DND-41 (cell line): Measurements from ENCODE around the gene RAB7A.

Source experiments
- ATAC-seq: fragments of 200-7000 bp; cut with Tn5 transposase; 3 replicates; pipeline ENCODE4 v1.9.1; 2021; ENCODE audit warnings: low read depth; ENCODE audit not compliant: insufficient read depth
- DNase-seq: peaks from one replicate; pipeline ENCODE4 v3.0.0-alpha.2; 2020
- H2AFZ ChIP-seq: 2 replicates; pipeline ENCODE4 v1.6.0; 2012; ENCODE audit warnings: low read depth, low read length
- H3K27ac ChIP-seq: 2 replicates; pipeline ENCODE4 v1.5.1; 2012; ENCODE audit warnings: low read length, inconsistent platforms
- H3K27me3 ChIP-seq: fragments of 200-600 bp; sonication (generic); 2 replicates; pipeline ENCODE4 v1.6.0; 2012; ENCODE audit warnings: low read length, mild to moderate bottlenecking, inconsistent platforms; ENCODE audit not compliant: insufficient read depth, poor library complexity
- H3K36me3 ChIP-seq: 2 replicates; pipeline ENCODE4 v1.5.1; 2012; ENCODE audit warnings: low read length, inconsistent platforms; ENCODE audit not compliant: insufficient read depth
- H3K4me1 ChIP-seq: 2 replicates; pipeline ENCODE4 v1.5.1; 2012; ENCODE audit warnings: mild to moderate bottlenecking, low read length; ENCODE audit not compliant: insufficient read depth
- H3K4me2 ChIP-seq: 2 replicates; pipeline ENCODE4 v1.6.0; 2012; ENCODE audit warnings: mild to moderate bottlenecking, moderate library complexity, low read length, inconsistent platforms; ENCODE audit not compliant: insufficient read depth
- H3K4me3 ChIP-seq, 2 experiments: fragments of 200-600 bp in 1 of 2; shearing (Covaris generic) in 1 of 2; 2 replicates each; pipeline ENCODE4 v1.5.1; 2012 to 2016; ENCODE audit warnings: inconsistent platforms in 2 of 2, low read length in 2 of 2, mild to moderate bottlenecking in 2 of 2, low read depth in 1 of 2, moderate library complexity in 1 of 2
- H3K79me2 ChIP-seq: 2 replicates; pipeline ENCODE4 v1.6.0; 2012; ENCODE audit warnings: low read length, inconsistent platforms; ENCODE audit not compliant: insufficient read depth
- H3K9ac ChIP-seq: 2 replicates; pipeline ENCODE4 v1.6.0; 2012; ENCODE audit warnings: low read depth, mild to moderate bottlenecking, inconsistent platforms, low read length, moderate library complexity
- H3K9me3 ChIP-seq: 2 replicates; pipeline ENCODE4 v1.5.1; 2012; ENCODE audit warnings: low read length, moderate library complexity, mild to moderate bottlenecking, inconsistent platforms; ENCODE audit not compliant: insufficient read depth, severe bottlenecking
- H4K20me1 ChIP-seq: 2 replicates; pipeline ENCODE4 v1.6.0; 2012; ENCODE audit warnings: low read length; ENCODE audit not compliant: insufficient read depth
- EZH2 ChIP-seq: IDR thresholded peaks from 3 replicates; pipeline ENCODE4 v1.6.1; 2012; ENCODE audit warnings: borderline replicate concordance, low read depth, mild to moderate bottlenecking, moderate library complexity, low read length, inconsistent platforms; ENCODE audit not compliant: severe bottlenecking
- TF ChIP-seq, protein P1 (sequence below): IDR thresholded peaks from 2 replicates; pipeline ENCODE4 v1.5.1; 2012; ENCODE audit warnings: borderline replicate concordance, low read length, moderate library complexity, mild to moderate bottlenecking; ENCODE audit not compliant: poor library complexity, severe bottlenecking; ENCODE audit errors: extremely low read depth

RAB7A gene

DNA sequence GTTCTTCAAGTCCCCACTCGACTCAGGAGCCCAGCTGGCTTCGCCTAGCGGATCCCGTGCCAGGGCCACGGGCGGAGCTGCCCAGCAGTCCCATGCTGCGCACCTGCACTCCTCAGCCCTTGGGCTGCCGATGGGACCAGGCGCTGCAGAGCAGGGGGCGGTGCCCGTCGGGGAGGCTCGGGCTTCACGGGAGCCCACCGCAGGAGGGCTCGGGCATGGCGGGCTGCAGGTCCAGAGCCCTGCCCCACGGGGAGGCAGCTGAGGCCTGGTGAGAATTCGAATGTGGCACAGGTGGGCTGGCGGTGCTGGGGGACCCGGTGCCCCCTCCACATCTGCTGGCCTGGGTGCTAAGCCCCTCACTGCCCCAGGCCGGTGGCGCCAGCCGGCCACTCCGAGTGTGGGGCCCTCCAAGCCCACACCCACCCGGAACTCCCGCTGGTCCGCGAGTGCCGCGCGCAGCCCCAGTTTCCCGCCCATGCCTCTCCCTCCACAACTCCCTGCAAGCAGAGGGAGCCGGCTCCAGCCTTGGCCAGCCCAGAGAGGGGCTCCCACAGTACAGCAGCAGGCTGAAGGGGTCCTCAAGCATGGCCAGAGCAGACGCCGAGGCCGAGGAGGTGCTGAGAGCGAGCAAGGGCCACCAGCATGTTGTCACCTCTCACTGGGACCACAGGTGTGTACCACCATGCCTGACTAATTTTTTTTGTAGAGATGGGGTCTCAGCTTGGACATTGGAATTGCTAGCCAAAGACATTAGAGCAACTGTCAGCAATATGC is 17.0 kb downstream of the RAB7A start:
- H3K79me2 ChIP-seq = peaks cover 96% of the 10 kb centered on the region
- H3K4me1 ChIP-seq = no peaks in the 10 kb centered on the region
- ATAC-seq (no peak), DNase-seq (no peak)
- H3K4me3 ChIP-seq = no peak overlapping the region
- no peak overlapping the region for H3K4me2 ChIP-seq
- H3K27me3 ChIP-seq = no peaks in the 10 kb centered on the region
- no peaks in the 10 kb centered on the region for H3K9me3 ChIP-seq
- no peak overlapping the region for H3K27ac ChIP-seq
- H3K36me3 ChIP-seq = peaks cover 57% of the 10 kb centered on the region
- no peak overlapping the region for H3K9ac ChIP-seq
- H4K20me1 ChIP-seq = peaks cover 63% of the 10 kb centered on the region
- TF ChIP-seq EZH2 = no peak
- TF ChIP-seq, protein P1, sequence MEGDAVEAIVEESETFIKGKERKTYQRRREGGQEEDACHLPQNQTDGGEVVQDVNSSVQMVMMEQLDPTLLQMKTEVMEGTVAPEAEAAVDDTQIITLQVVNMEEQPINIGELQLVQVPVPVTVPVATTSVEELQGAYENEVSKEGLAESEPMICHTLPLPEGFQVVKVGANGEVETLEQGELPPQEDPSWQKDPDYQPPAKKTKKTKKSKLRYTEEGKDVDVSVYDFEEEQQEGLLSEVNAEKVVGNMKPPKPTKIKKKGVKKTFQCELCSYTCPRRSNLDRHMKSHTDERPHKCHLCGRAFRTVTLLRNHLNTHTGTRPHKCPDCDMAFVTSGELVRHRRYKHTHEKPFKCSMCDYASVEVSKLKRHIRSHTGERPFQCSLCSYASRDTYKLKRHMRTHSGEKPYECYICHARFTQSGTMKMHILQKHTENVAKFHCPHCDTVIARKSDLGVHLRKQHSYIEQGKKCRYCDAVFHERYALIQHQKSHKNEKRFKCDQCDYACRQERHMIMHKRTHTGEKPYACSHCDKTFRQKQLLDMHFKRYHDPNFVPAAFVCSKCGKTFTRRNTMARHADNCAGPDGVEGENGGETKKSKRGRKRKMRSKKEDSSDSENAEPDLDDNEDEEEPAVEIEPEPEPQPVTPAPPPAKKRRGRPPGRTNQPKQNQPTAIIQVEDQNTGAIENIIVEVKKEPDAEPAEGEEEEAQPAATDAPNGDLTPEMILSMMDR = no peak
- H2AFZ ChIP-seq = no peak overlapping the region

DNA sequence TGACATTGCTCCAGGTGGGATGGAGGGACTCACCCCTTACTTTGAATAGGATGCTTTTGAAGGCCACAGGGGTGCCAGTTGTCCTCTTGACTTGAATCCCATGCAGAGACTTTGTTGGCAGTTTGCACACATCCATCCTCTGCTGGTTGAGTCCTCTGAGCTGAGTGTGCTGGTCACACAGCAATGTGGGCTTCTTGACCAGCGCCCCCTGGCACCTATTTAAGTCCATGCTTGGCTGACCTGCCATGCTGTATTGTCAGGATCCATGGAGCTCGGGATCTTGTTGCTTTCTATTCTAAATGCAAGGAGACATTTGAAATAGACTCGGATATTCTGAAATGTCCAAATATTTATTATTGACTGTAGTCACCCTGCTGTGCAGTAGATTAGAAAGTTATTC is 19.8 kb downstream of the RAB7A start:
- DNase-seq = no peak
- TF ChIP-seq, protein P1 = no peak
- no peak for TF ChIP-seq EZH2
- Histone ChIP-seq H3K27me3 (no peaks in the 10 kb centered on the region), H3K4me2 (no peak overlapping the region), H3K27ac (no peak overlapping the region), H3K36me3 (peaks cover 55% of the 10 kb centered on the region), H3K9me3 (no peaks in the 10 kb centered on the region), H3K9ac (no peak overlapping the region), H2AFZ (no peak overlapping the region), H4K20me1 (peaks cover 71% of the 10 kb centered on the region), H3K4me3 (no peak overlapping the region), H3K4me1 (no peaks in the 10 kb centered on the region), H3K79me2 (peaks cover 96% of the 10 kb centered on the region)
- ATAC-seq = no peak

DNA sequence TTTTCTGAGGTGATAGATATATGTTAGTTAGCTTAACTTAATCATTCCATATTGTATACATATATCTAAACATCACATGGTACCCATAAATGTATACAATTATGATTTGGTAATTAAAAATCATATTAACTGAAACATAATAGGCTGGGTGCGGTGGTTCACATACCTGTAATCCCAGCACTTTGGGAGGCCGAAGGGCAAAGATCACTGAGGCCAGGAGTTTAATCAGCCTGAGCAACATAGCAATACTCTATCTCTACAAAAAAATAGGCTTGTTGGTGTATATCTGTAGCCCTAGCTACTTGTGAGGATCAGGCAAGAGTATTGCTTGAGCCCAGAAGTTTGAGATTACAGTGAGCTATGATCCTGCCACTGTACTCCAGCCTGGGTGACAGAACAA is 20.9 kb downstream of the RAB7A start:
- no peak overlapping the region for H2AFZ ChIP-seq

More for the DNA sequence above, 20.9 kb downstream of the RAB7A start:
- DNase-seq (no peak), ATAC-seq (no peak)
- Histone ChIP-seq H3K27ac (no peak overlapping the region), H3K27me3 (no peaks in the 10 kb centered on the region), H3K4me2 (no peak overlapping the region), H3K4me3 (no peak overlapping the region), H3K9me3 (no peaks in the 10 kb centered on the region), H3K4me1 (no peaks in the 10 kb centered on the region), H3K9ac (no peak overlapping the region), H3K79me2 (peaks cover 96% of the 10 kb centered on the region), H3K36me3 (peaks cover 53% of the 10 kb centered on the region), H4K20me1 (peaks cover 74% of the 10 kb centered on the region)
- TF ChIP-seq EZH2 = no peak
- TF ChIP-seq, protein P1 = no peak
